ENCODE data around the gene TXNRD1.

Gene TXNRD1

DNA sequence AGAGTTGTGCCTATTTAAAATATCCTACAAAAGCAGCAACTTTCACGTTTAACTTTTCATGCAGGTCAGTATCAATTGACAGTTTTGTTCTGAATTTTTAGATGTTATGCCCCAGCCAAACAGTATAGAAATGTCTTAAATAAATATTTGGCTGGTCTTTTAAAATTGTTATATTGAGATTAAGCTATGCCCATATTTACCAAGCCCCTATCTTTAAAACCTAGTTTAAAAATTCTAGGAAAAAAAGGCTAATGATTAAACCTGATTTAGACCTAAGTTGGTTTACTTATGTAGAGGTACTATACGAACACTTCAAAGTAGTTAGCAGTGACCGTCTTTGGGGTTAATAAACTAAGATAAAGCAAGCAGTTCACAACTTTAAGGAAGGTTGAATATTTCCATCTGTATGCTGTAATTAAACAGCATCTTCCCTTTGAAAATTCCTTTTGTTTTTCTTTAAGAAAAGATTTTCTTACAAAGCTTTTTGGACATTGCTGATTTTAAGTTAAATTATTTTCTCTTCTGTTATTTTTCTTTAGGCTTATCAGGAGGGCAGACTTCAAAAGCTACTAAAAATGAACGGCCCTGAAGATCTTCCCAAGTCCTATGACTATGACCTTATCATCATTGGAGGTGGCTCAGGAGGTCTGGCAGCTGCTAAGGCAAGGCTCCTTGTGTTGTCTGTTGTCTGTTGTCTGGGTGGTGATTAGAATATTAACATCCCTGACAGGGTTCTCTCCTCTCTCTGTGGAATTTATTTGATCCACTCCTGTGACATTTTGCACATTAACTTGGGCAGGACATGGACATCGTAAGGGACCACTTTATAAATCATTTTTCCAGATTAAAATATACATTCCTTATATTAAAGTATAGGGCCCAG lies 95.4 kb downstream of the TXNRD1 start:
- Histone ChIP-seq H3K36me3 (ENCODE audit: control insufficient read depth in 2 of 2, insufficient read depth in 1 of 2, low read length in 2 of 2) (peaks cover 19 to 53% of the 10 kb centered on the region in 2 experiments), H3K9me3 (ENCODE audit: control insufficient read depth, insufficient read depth, low read depth, low read length) (no peaks in the 10 kb centered on the region), H3K27ac (ENCODE audit: extremely low read depth, low read depth, low read length) (no peak overlapping the region), H3K4me3 (ENCODE audit: low read depth, low read length) (no peak overlapping the region), H3K4me1 (ENCODE audit: control insufficient read depth, insufficient read depth, low read length) (no peaks in the 10 kb centered on the region; the same call in 1 of the 2 replicates)
- CTCF ChIA-PET = interaction anchor here (0.6 kb wide), 1 partner anchor 253 kb away, joined by 3 read pairs; no protein-coding TSS in a partner anchor
- TF ChIP-seq ZNF157 (tag by site-specific recombination; IDR thresholded peaks at IDR 0.05) (no peak), HOXD13 (CRISPR knock-in tag; IDR thresholded peaks at IDR 0.05; ENCODE audit: borderline replicate concordance) (no peak), ZFHX2 (tag by site-specific recombination; conservative IDR thresholded peaks at IDR 0.05) (no peak), ZNF266 (tag by site-specific recombination; IDR thresholded peaks at IDR 0.05; ENCODE audit: low read depth) (no peak), KLF1 (tag by site-specific recombination; IDR thresholded peaks at IDR 0.05) (no peak), ZNF560 (tag by site-specific recombination; IDR thresholded peaks at IDR 0.05; ENCODE audit: borderline replicate concordance) (no peak), ZXDB (tag by site-specific recombination; IDR thresholded peaks at IDR 0.05) (no peak), ZNF501 (tag by site-specific recombination; IDR thresholded peaks at IDR 0.05) (no peak), CTCF (tag by site-specific recombination; IDR thresholded peaks at IDR 0.05) (no peak), ZNF211 (tag by site-specific recombination; IDR thresholded peaks at IDR 0.05; ENCODE audit: low read depth) (no peak), ZBTB10 (tag by site-specific recombination; IDR thresholded peaks at IDR 0.05) (no peak)
- TF ChIP-seq, protein P1, sequence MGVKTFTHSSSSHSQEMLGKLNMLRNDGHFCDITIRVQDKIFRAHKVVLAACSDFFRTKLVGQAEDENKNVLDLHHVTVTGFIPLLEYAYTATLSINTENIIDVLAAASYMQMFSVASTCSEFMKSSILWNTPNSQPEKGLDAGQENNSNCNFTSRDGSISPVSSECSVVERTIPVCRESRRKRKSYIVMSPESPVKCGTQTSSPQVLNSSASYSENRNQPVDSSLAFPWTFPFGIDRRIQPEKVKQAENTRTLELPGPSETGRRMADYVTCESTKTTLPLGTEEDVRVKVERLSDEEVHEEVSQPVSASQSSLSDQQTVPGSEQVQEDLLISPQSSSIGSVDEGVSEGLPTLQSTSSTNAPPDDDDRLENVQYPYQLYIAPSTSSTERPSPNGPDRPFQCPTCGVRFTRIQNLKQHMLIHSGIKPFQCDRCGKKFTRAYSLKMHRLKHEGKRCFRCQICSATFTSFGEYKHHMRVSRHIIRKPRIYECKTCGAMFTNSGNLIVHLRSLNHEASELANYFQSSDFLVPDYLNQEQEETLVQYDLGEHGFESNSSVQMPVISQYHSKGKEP (tag by site-specific recombination; IDR thresholded peaks at IDR 0.05) = no peak
- POLR2A ChIA-PET = no interaction called here

DNA sequence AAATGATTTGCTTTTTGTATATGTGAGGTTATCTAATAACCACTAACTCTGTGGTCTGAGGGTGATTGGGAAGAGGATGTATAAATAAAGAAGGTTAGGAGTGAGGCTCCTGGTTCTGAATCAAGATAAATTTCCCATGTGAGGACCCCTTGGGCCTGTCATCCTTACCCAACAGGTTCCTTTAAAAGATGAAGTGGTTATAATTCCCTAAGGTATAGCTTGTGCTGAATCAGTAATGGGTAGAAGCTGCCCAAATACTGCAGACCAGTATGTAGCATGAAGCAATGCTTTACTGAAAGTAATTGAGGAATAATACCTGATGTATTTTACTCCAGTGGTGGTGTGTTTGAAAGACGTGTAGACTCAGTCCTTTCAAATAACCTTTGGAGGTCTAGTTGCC lies 96.6 kb downstream of the TXNRD1 start:
- H3K4me3 ChIP-seq (ENCODE audit: low read depth, low read length) = no peak overlapping the region
- H3K27ac ChIP-seq (ENCODE audit: extremely low read depth, low read depth, low read length) = no peak overlapping the region
- H3K36me3 ChIP-seq (ENCODE audit: control insufficient read depth in 2 of 2, insufficient read depth in 1 of 2, low read length in 2 of 2) = peaks cover 24 to 62% of the 10 kb centered on the region in 2 experiments
- ChIA-PET POLR2A (no interaction called here), CTCF (no interaction called here)
- H3K9me3 ChIP-seq (ENCODE audit: control insufficient read depth, insufficient read depth, low read depth, low read length) = no peaks in the 10 kb centered on the region
- H3K4me1 ChIP-seq (ENCODE audit: control insufficient read depth, insufficient read depth, low read length) = no peaks in the 10 kb centered on the region
- TF ChIP-seq HIC1 (tag by site-specific recombination; IDR thresholded peaks at IDR 0.05) (no peak), ZNF777 (tag by site-specific recombination; IDR thresholded peaks at IDR 0.05; ENCODE audit: borderline replicate concordance) (no peak), HOXC10 (CRISPR knock-in tag; IDR thresholded peaks at IDR 0.05) (no peak), ZBTB10 (tag by site-specific recombination; IDR thresholded peaks at IDR 0.05) (no peak)
- TF ChIP-seq, protein P2, sequence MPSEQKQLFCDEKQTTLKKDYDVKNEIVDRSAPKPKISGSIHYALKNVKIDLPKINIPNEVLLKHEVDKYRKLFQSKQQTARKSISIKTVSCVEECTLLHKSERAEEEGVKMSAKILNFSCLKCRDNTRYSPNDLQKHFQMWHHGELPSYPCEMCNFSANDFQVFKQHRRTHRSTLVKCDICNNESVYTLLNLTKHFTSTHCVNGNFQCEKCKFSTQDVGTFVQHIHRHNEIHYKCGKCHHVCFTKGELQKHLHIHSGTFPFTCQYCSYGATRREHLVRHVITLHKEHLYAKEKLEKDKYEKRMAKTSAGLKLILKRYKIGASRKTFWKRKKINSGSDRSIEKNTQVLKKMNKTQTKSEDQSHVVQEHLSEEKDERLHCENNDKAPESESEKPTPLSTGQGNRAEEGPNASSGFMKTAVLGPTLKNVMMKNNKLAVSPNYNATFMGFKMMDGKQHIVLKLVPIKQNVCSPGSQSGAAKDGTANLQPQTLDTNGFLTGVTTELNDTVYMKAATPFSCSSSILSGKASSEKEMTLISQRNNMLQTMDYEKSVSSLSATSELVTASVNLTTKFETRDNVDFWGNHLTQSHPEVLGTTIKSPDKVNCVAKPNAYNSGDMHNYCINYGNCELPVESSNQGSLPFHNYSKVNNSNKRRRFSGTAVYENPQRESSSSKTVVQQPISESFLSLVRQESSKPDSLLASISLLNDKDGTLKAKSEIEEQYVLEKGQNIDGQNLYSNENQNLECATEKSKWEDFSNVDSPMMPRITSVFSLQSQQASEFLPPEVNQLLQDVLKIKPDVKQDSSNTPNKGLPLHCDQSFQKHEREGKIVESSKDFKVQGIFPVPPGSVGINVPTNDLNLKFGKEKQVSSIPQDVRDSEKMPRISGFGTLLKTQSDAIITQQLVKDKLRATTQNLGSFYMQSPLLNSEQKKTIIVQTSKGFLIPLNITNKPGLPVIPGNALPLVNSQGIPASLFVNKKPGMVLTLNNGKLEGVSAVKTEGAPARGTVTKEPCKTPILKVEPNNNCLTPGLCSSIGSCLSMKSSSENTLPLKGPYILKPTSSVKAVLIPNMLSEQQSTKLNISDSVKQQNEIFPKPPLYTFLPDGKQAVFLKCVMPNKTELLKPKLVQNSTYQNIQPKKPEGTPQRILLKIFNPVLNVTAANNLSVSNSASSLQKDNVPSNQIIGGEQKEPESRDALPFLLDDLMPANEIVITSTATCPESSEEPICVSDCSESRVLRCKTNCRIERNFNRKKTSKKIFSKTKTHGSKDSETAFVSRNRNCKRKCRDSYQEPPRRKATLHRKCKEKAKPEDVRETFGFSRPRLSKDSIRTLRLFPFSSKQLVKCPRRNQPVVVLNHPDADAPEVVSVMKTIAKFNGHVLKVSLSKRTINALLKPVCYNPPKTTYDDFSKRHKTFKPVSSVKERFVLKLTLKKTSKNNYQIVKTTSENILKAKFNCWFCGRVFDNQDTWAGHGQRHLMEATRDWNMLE (tag by site-specific recombination; conservative IDR thresholded peaks at IDR 0.05; ENCODE audit: low read depth) = no peak
